NCI-H2029 treated with DMSO at 0.1 percent for 48 hours (cell line): ENCODE results near the gene EDC3.
"Not testable (repeated sequence)": the region's sequence is repeated elsewhere in the genome, so short reads cannot be mapped to it uniquely, and the experiment has no call there.

Experiments
- DNase-seq: peaks from one replicate; lab custom pipeline; 2025; lab: John Stamatoyannopoulos, UW

The EDC3 gene

DNA sequence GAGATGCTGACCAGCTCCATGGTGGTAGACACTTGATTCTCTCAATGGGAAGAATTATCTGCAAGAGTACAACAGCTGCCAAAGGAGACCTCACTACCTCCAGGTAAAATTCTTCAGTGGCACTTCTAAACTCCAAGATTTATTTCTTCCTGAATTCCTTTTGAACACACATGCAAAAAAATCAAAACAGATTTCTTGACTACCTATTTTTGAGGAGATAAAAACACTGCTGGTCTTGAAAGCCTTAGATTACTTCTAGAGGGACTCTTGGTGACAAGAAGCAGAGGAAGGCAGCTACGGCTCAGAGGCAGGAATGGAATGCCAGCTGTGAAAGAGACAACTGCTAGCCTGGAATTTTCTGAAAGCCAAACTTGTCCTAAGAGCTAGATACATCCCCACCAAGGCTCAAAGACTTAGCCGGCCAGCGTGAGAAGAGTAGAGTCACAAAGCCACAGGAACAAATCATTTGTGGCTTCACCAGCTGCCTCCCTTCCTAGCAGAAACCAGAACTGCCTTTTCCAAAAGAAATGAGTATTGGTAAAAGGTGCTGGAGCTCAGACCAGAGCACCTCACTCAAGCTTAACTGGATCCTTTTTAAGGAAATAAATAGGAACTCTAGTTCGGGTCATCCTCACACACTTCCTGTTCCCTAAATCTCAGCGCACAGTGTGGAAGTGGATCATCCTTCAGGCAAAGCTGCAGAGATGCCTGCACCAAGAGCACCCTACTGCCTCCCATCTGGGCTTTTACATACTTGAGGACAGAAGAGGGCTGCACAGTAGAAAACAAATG, 47.6 kb downstream of the EDC3 start:
- no peak for DNase-seq

DNA sequence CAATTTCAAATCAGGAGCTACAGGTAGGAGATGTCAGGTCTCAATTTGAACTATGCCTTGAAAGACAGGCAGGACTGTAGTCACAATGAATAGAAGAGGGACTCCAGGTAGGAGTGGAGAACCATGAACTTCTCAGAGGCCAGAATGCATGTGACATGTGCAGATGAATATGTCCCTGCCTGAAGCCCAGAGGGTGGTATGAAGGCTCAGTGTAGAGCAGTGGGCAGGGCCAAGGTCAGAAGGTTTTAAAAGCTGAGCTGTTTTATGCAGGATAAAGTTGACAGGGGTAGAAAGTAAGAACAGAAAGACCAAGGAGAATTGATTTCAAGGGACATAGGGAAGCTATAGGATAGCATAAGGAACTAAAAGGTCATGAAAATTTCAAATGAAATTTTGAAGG, 49.3 kb downstream of the EDC3 start:
- no peak for DNase-seq

DNA sequence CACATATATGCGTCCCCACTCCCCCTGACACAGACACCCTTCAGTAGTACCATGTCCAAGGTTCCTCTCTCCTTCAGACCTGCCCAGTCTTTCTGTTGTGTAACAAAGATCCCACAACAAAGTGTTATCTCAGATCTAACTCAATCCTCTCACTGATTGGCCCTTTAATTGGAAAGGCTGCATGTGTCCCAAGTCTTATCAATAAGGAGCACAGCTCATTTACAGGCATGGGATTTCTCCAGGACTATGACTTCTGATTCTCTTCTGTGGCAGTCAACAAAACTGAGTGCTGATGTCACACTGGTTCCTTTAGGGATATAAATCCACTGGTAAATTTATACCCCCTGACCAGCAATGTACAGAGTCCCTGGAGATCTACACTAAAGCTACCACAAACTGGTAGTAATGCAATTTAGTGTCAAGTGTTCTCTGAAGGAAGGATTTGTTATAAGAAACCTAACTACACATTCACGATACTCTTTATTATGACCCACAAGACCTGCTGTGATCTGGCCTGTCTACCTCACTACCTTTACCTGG, 52.1 kb downstream of the EDC3 start:
- DNase-seq = no peak

DNA sequence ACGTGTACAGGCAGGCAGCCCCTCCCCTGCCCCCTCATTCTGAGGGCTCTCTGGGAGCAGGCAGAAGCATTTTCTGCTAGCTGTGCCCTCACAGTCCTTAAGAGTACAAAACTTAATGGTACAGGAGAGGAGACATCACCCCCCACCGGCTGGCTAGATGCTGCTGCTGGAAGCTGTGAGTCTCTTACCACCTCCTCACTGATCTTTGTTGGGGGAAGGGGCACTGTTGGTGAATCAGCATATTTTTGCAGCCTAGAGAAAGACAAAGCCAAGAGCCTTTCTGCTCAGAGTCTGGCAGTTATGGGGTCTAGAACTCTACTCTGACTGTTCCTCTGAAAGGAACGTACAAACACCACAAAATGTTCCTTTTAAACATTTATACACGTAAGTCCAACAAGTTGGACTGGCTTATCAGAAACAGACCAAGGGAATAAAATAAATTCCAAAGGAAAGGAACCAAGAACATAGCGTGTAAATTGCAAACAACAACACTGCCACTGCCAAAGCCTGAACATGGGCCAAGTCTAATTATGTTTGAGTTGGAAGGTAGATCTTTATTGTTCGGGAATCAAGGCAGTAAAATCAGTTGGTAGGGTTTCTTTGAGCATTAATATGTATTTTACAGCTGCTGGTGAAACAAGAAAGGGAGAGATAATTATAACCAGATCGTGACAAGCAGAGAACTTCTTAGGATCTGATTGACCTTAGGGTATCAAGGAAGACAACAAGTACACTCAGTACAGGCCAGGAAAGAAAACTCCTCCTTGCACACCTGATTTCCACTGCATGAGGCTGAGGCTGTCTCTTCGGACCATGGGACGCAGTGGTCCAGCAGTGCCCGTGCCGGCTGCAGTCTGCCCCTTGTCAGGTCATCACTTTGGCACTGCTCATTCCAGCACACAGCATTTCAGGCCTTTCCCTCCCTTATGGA, 52.8 kb downstream of the EDC3 start:
- peak; percentile 11 for DNase-seq

DNA sequence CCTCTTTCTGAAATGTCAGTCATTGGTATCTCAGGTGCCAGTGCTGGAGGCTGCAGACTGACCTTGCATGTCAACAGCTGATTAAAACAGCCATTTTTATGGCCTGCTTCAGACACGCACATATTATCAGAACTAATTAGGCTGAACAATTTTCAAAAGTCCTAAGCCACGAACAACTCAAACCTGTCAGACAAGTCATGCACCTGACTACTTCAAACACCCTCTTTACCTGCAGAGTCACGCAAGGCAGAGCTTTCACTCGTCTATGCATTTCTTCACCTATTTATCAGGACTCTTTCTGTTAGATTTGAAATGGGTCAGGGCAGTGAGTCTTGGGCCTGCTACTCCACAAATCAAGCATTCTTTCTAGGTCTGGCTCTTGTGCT, 53.5 kb downstream of the EDC3 start:
- peak; percentile 26 for DNase-seq

DNA sequence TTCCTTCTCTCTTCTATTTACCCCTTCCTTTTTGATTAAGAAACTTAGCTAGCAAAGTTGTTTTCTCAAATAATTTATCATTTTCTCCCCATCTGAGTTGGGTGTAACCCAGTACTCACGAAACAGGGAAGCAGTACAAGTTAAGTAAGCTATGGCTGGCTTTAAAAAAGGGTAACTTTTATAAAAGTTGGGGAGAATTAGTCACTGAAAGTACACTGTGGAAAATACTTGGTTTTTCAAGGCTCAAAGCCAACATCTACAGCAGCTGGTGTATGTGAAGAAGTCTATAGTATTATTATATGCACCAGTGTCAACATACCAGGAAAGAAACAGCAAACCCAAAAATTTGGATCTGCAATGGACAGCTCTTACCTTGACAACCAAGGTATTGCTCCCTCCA, 54.7 kb downstream of the EDC3 start:
- no peak for DNase-seq

DNA sequence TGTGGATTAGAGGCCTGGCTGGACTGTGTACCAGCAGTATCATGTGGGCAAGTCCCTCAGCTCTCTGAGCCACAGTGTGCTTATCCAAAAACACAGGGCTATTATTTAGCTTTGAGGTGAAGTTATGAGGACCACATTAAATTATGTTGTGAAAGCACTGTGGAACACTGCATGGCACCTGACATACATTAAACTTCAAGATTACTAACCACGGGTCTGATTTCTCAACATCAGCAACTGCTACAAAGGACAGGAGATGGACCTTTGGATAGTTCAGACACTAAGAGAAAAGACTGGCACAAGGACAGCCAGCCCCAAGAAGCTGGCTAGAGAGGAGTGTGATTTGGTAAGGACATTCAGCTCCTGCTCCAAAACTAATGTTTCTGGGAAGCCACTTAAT, 58.8 kb downstream of the EDC3 start:
- DNase-seq = no peak

DNA sequence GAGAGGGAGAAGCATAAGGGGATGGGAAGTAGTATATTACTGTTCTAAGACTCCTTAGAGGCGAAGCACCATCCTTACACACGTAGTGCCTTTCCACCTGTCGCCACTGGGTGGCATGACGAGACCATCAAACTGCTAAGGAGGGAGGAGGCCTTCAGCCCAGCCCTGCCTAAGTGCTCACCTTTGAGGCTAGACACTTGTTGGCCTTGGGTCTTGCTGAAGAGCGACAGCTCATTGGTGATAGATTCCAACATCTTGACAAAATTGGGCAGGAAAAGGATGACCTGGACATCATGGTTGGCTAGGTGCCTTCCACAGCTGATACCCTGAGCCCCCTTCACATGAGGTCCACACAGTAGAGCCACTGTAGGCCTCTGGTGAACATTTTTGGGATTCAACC, 60.6 kb downstream of the EDC3 start:
- DNase-seq = no peak

DNA sequence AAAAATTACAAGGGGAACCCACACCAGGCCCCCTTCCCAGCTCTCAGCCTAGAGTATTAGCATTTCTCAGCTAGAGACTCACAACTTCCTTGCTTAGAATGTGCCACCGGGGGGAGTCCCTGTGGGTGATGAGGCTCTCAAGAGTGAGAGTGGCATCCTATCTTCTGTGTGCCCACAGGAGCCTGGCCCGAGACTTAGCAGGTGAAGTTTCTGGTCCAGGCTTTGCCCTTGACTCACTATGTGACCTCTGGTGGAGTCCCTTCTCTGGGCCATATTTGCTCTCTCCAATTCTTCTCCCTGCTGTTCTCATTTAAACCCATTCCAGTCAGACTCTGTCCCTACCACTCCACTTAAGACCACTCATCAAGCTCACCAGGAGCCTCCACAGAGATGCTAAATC, 62.0 kb downstream of the EDC3 start:
- DNase-seq = no peak

DNA sequence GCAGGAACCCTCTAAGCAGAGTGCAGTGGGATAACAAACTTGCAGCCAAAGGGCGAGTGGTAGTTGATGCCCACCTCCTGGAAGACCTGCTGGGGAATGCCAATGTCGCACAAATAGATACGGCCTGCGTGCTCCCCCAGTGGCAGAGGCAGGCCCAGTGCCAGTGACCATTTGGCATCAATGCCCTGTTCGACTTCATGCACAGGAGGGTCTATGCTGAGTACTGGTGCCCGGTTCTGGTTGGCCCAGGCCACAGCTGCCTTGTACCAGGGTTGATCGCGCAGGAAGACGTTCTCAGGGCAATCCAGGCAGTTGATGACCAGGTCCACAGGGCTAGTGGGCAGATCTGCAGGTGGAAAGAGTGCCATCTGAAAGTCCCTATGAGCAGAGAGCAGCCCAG, 63.2 kb downstream of the EDC3 start:
- no peak for DNase-seq

DNA sequence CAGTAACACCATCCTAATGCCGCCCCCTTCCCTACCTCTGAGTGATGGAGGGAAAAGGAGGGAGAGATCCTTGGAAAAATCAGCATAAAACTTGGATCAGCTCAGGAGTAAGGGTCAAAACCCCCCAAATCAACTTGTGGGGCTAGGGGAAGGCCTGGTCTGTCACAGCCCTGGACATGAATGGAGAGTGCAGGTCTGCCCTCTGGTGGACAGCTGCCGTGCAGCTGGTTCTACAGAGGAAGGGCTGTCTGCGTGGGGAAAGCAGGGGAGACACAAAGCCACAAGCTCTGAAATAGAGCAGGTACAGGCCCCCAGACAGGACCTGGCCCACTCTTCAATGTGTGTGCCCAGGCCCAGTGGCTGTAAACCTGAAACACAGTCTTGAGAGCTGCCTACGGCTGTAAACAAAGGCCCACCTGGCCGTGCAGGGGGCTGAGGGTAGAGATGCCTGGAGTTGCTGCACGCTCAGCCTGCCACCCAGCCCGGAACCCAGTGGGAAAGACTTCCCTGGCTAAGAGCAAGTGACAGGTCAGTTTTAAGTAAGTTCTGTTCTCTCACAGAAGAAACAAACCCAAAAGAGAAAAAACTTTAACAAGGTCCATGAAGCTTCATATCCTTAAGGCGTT, 63.8 kb downstream of the EDC3 start:
- no peak for DNase-seq

DNA sequence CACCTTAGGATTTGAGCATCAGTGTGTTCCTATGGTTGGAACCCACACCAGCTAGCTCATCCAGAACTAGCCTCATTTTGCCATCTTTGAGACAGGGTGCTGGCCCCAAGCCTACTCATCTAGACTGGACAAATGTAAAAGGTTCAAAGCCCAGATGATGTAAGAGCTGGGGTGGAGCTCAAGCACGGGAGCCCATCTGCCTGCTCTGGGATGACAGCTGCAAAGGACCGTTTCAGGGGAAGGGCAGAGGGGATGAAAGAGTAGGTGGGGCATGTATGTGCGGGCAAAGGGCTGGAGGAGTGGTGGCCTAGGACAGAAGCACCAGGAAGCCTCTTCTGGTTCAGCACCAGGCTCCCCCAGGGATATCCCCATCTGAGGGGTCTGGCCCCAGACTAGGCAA, 64.4 kb downstream of the EDC3 start:
- no peak for DNase-seq

DNA sequence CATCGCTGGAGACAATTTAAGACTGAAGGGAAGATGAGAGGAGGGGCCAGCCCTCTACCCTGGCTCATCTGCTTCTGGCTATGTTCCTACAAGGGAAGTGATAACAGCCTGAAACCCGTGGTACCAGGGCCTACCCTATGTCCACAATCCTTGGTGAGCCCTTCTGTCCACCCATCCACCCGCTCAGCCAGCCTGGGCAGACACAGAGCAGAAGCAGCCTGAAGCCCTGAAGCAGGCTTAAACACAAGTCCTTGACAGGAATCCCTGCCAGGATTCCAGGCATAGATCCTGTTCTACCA, 64.8 kb downstream of the EDC3 start:
- no peak for DNase-seq

DNA sequence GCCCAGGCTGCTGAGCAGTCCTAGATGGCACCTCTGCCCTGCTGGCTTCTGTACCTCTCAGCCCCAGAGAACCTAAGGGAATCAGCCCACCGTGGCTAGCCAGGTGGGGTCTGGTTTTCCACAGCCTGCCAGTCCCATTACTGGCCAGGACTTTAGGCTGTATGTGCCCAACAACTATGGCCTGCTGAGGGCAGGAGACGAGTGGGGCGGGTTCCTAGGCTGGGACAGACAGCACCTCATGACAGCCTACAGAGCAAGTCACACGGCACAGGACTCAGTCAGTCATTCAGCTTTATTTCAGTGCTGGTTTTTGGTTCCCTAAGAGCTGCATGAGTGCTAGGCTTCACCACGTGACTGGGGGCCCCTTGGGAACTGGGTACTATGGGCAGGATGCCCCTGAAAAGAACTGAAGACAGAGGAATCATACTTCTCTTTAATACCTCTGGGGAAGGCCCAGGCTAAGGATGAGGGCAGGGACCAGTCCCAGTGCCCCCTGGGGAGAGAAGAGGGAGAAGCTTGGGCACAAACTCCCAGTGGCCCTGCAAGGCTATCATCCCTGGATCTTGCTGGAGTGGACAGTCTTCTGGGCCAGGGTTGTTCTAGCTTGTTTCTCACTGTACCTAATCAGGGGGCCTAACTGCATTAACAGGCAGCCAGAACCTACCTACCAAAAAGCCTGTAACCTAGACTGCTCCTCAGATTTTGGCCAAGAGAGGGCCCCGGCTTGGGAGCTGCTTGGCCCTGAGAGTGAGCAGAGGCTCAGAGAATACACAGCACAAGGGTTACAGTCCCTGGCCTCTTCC, 65.3 kb downstream of the EDC3 start:
- DNase-seq = no peak

DNA sequence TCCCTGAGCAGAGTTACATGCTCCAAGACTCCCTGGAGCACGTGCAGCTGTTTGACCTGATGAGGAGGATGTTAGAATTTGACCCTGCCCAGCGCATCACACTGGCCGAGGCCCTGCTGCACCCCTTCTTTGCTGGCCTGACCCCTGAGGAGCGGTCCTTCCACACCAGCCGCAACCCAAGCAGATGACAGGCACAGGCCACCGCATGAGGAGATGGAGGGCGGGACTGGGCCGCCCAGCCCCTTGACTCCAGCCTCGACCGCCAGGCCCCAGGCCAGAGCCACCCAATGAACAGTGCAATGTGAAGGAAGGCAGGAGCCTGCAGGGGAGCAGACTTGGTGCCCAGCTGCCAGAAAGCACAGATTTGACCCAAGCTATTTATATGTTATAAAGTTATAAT, 66.1 kb downstream of the EDC3 start:
- DNase-seq = not testable (repeated sequence)

DNA sequence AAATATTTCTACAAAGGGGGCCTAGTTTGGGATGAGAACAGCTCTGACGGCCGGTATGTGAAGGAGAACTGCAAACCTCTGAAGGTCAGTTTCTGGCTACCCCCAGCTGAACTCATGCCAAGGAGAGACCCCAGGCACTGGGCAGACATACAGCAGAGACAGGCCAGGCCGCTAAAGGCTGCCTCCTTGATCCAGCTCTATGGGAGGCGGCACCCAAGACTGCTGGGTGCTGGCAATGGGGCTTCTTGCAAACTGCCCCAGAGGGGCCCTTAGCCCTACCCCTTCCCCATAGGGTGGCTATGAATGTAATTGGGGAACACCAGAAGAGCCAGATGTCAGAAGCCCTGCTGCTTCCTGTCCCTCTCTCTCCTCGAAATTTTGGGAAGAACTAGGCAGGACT, 66.9 kb downstream of the EDC3 start:
- DNase-seq = no peak

DNA sequence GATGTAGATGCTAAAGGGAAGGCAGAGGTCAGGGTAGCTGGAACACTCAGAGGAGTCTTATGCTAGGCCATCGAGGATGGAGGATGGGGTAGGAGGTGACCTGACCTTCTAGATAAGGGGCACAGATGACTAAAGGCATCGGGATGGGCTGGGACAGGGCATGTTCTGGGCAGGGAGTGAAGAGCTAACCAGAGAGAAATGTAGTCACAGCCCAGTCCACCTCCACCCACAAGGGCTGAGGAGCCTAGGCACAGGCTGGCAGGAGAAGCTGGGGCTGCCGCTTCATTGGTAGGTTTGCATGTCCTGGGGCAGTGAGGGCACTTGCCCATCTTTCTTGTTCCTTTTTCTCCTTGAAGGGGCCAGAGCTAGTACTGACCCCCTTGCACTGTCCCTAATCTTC, 67.6 kb downstream of the EDC3 start:
- DNase-seq = no peak

DNA sequence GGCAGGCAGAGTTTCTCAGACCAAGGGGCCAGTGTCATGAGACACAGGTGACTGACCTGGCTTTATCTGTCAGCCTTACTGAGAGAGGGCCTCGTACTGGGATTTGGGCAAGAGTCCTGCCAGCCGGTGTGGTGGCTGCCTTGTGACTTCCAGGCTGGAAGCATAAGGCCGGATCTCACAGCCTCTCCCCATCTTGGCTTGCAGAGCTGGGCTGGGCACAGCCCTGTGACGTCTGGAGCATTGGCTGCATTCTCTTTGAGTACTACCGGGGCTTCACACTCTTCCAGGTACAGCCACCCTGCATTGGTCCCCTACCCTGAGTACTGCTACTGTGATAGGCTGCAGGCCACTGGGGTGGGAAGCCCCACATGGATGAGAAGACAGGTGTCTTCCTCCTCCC, 68.1 kb downstream of the EDC3 start:
- no peak for DNase-seq

DNA sequence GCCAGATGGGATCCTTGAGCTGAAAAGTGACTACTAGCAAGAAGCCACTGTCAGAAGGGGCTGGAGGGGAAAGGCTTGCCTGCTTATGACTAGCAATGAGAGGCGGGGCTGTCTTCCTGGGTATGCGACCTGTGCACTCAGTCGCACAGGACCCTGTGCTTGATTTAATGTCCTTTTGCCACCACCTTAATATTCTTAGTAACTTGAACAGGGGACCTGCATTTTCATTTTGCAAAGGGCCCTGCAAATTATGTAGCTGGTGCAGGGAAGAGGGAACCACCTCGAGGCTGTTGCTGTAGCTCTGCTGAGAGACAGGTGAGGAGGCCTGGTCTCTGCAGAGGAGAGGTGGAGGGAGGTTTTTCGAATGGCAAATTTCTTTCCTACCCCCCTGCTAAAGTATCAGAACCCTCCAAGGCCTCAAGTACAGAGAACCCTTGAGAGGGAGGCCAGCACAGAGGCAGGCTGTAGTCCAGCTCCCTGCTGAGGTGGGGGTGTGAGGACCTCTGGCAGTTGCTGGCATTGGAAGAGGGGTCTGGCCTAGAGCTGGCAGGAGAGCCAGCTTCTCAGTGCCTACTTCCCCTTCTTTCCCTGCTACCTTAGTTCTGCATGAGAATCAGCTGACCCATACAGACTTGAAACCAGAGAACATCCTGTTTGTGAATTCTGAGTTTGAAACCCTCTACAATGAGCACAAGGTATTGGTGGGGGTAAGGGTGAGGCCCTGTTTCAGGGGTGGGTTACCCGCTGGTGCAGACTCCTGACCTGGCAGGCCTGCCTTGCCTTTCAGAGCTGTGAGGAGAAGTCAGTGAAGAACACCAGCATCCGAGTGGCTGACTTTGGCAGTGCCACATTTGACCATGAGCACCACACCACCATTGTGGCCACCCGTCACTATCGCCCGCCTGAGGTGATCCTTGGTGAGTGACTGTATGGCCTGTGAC, 68.8 kb downstream of the EDC3 start:
- DNase-seq = no peak

DNA sequence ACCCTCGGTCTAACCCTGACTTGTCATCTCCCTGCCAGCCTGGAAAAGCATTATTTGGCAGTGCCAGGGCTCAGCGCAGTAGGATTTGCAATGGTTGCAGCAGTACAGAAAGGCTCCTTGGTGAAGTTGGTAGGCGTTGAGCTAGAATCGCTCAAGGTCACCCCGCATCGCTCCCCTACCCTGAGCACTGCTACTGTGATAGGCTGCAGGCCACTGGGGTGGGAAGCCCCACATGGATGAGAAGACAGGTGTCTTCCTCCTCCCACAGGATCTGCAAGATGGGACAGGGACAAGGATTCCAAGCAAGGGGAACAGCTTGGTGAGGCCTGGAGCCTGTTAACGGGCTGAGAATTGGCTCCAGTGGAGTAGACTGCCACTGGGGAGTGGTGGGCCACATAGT, 69.5 kb downstream of the EDC3 start:
- no peak for DNase-seq

DNA sequence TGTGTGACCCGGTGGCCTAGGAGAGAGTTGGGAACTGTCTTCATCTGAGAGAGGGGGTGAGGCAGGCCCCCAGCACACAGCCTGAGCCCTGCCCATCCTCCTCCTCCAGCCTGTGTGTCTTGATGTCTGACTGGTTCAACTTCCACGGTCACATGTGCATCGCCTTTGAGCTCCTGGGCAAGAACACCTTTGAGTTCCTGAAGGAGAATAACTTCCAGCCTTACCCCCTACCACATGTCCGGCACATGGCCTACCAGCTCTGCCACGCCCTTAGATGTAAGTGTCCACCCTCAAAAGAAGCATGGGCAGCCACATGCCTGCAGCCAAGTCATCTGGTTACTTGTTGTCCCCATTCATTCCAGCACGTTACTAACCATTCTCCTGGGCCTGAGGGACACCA, 70.1 kb downstream of the EDC3 start:
- no peak for DNase-seq
